Stimulated activated naive CD8-positive, alpha-beta T cell treated with anti-CD3 and anti-CD28 coated beads, Interleukin-15, Interleukin-2, amounts not matched to agents 100 ng/mL and 50 ng/mL, for 24 hours (primary cell): ENCODE results near the gene RHBDD2.
"Not testable (repeated sequence)": the region's sequence is repeated elsewhere in the genome, so short reads cannot be mapped to it uniquely, and the experiment has no call there.

Experiments used
- H3K27ac Mint-ChIP-seq: one replicate; pipeline ENCODE4 v1.8.0; 2021; ENCODE audit warnings: mild to moderate bottlenecking, mixed read lengths
- H3K27me3 Mint-ChIP-seq: one replicate; pipeline ENCODE4 v1.8.0; 2021; ENCODE audit warnings: mixed read lengths
- H3K36me3 Mint-ChIP-seq: one replicate; pipeline ENCODE4 v1.8.0; 2021; ENCODE audit warnings: low read depth, mixed read lengths
- H3K4me1 Mint-ChIP-seq: one replicate; pipeline ENCODE4 v1.8.0; 2021; ENCODE audit warnings: low read depth, mixed read lengths
- H3K4me3 Mint-ChIP-seq: one replicate; pipeline ENCODE4 v1.8.0; 2021; ENCODE audit warnings: mild to moderate bottlenecking, mixed read lengths
- H3K9me3 Mint-ChIP-seq: one replicate; pipeline ENCODE4 v1.8.0; 2021; ENCODE audit warnings: mixed read lengths

Gene RHBDD2

GRCh38 chr7:75854233-75854632 lies 24.6 kb upstream of the RHBDD2 start:
- H3K4me1 Mint-ChIP-seq: no peaks in the 10 kb centered on the region

DNA sequence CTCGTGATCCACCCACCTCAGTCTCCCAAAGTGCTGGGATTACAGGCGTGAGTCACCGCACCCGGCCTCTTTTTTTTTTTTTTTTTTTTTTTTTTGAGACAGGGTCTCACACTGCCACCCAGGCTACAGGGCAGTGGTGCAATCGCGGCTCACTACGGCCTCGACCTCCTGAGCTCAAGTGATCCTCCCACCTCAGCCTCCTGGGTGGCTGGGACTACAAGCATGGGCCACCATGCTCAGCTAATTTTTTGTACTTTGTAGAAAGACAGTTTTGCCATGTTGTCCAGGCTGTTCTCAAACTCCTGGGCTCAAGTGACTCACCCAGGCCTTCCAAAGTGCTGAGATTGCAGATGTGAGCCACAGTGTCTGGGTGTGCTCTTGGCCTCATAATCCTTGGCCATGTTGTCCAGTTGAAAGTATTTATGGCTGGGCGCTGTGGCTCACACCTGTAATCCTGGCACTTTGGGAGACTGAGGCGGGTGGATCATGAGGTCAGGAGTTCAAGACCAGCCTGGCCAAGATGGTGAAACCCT lies 24.0 kb upstream of the RHBDD2 start:
- not testable (repeated sequence) for H3K27ac Mint-ChIP-seq, H3K9me3 Mint-ChIP-seq, H3K36me3 Mint-ChIP-seq, H3K4me1 Mint-ChIP-seq, H3K4me3 Mint-ChIP-seq, H3K27me3 Mint-ChIP-seq

More at GRCh38 chr7:75854233-75854632, 24.6 kb upstream of the RHBDD2 start:
- H3K27ac Mint-ChIP-seq: no peak overlapping the region
- H3K4me3 Mint-ChIP-seq: no peak overlapping the region
- H3K9me3 Mint-ChIP-seq: no peaks in the 10 kb centered on the region
- peaks cover 8% of the 10 kb centered on the region for H3K27me3 Mint-ChIP-seq
- no peaks in the 10 kb centered on the region for H3K36me3 Mint-ChIP-seq

- no peak overlapping the region for H3K4me3 Mint-ChIP-seq
- H3K27me3 Mint-ChIP-seq: peaks cover 8% of the 10 kb centered on the region
- no peaks in the 10 kb centered on the region for H3K36me3 Mint-ChIP-seq
- no peak overlapping the region for H3K27ac Mint-ChIP-seq
- H3K4me1 Mint-ChIP-seq: no peaks in the 10 kb centered on the region
- no peaks in the 10 kb centered on the region for H3K9me3 Mint-ChIP-seq
These were observed 22.3 kb upstream of the RHBDD2 start for GRCh38 chr7:75856536-75856935.

DNA sequence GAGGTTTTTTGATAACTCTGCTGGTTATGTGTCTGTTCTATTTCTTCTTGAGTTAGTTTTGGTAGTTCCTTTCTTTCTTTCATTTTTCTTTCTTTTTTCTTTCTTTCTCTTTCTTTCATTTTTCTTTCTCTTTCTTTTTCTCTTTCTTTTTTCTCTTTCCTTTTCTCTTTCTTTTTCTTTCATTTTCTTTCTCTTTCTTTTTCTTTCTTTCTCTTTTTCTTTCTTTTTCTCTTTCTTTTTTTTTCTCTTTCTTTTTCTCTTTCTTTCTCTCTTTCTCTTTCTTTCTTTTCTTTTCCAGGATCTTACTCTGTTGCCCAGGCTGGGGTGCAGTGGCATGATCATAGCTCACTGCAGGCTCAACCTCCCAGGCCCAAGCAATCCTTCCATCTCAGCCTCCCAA lies 20.4 kb upstream of the RHBDD2 start:
- peak overlapping the region; percentile 31 for H3K27ac Mint-ChIP-seq

DNA sequence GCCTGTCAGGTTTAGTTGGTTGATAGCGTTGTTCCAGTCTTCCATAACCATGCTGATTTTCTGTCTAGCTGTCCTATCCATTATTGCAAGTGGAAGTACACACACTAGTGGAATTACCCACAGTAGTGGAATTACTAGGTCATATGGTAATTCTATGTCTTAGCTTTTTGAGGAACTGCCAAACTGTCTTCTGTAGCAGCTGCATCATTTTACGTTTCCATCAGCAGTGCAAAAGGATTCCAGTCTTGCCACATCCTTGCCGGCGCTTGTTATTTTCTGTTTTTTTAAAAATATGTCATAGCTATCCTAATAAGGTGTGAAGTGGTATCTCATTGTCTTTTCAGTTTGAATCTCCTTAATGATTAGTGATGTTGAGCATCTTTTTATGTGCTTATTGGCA lies 17.2 kb upstream of the RHBDD2 start:
- Mint-ChIP-seq H3K4me1 (no peaks in the 10 kb centered on the region), H3K9me3 (no peaks in the 10 kb centered on the region), H3K4me3 (no peak overlapping the region), H3K27me3 (peaks cover 28% of the 10 kb centered on the region), H3K36me3 (no peaks in the 10 kb centered on the region), H3K27ac (no peak overlapping the region)

More for the DNA sequence above, 20.4 kb upstream of the RHBDD2 start:
- no peak overlapping the region for H3K4me3 Mint-ChIP-seq
- H3K4me1 Mint-ChIP-seq: no peaks in the 10 kb centered on the region
- peaks cover 10% of the 10 kb centered on the region for H3K27me3 Mint-ChIP-seq
- no peaks in the 10 kb centered on the region for H3K36me3 Mint-ChIP-seq
- no peaks in the 10 kb centered on the region for H3K9me3 Mint-ChIP-seq

DNA sequence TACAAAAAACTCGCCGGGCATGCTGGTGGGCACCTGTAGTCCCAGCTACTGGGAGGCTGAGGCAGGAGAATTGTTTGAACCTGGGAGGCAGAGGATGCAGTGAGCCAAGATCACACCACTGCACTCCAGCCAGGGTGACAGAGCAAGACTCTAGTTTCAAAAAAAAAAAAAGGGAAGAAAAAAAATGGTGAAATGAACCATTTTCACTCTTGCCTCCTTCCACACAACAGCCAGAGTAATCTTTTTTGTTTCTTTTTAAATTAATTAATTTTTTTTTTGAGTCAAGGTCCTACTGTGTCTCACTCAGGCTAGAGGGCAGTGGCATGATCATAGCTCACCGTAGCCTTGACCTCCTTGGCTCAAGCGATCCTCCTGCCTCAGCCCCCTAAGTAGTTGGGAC lies 14.6 kb upstream of the RHBDD2 start:
- peaks cover 23% of the 10 kb centered on the region for H3K27me3 Mint-ChIP-seq
- H3K27ac Mint-ChIP-seq, H3K4me1 Mint-ChIP-seq, H3K36me3 Mint-ChIP-seq, H3K9me3 Mint-ChIP-seq, H3K4me3 Mint-ChIP-seq: not testable (repeated sequence)

DNA sequence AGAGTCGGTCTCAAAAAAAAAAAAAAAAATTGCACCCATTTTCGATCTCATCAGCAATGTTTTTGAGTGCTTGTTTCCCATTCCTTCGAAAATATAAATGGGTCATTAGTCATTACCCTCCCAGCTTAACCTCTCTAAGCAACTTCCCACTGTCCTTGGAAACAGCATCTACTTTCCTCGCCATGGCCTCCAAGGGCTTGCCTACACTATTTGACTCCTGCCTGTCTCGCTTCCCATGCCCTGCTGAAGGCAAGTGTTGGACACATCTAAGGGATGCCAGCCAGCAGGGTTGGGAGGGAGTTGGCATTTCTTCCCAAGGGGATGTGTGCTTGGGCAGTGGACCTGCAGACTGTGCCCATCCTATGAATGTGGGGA lies 12.7 kb upstream of the RHBDD2 start:
- Mint-ChIP-seq H3K36me3 (no peaks in the 10 kb centered on the region), H3K27me3 (peaks cover 23% of the 10 kb centered on the region), H3K4me3 (no peak overlapping the region), H3K9me3 (no peaks in the 10 kb centered on the region), H3K27ac (no peak overlapping the region), H3K4me1 (peaks cover 27% of the 10 kb centered on the region)

DNA sequence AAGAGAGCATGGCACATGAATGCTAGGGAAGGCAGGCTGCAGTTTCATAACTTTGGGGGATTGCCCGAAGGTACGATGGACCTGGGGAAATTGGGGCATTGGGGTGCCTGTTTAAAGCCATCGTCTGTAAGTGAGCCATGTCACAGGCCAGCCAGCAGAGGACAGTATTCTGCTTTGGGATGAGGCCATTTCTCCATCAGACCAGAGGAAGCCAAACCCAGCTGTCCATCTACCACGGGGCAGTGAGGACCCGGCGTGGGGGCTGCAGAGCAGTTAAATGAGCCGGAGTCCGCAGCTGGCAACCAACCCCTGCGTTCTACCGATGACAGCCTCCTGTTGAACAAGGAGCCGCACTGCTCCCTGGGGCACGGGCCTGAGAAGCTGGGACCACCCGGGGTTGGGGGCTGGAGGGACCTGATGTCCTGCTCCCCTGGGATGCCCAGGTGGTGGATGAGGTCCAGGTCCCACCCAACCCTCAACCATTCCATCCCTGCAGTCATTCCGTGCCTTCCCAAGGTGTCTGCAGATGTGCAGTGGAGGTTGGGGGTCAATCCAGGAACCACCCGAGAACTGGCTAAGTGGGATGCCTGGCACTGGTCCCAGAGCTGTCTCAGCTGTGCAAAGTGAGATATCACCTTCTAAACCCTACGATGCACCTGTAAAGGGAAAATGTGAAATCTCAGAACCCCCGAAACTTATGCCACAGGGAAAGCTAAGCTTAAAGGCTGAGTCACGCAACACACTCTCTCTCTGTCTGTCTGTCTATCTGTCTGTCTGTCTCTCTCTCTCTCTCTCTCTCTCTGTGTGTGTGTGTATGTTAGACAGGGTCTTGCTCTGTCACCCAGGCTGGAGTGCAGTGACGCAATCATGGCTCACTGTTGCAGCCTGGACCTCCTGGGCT lies 12.1 kb upstream of the RHBDD2 start:
- Mint-ChIP-seq H3K27me3 (peaks cover 23% of the 10 kb centered on the region), H3K27ac (no peak overlapping the region), H3K4me1 (peaks cover 27% of the 10 kb centered on the region), H3K9me3 (no peaks in the 10 kb centered on the region), H3K4me3 (no peak overlapping the region), H3K36me3 (no peaks in the 10 kb centered on the region)

- peaks cover 31% of the 10 kb centered on the region for H3K4me1 Mint-ChIP-seq
- peaks cover 23% of the 10 kb centered on the region for H3K27me3 Mint-ChIP-seq
- no peaks in the 10 kb centered on the region for H3K36me3 Mint-ChIP-seq
- no peak overlapping the region for H3K27ac Mint-ChIP-seq
- no peaks in the 10 kb centered on the region for H3K9me3 Mint-ChIP-seq
- no peak overlapping the region for H3K4me3 Mint-ChIP-seq
These were observed 11.5 kb upstream of the RHBDD2 start for GRCh38 chr7:75867390-75867717.

GRCh38 chr7:75868153-75868552 lies 10.7 kb upstream of the RHBDD2 start:
- Mint-ChIP-seq H3K36me3 (no peaks in the 10 kb centered on the region), H3K4me3 (no peak overlapping the region), H3K9me3 (no peaks in the 10 kb centered on the region), H3K27ac (no peak overlapping the region), H3K4me1 (peaks cover 31% of the 10 kb centered on the region), H3K27me3 (peaks cover 23% of the 10 kb centered on the region)

DNA sequence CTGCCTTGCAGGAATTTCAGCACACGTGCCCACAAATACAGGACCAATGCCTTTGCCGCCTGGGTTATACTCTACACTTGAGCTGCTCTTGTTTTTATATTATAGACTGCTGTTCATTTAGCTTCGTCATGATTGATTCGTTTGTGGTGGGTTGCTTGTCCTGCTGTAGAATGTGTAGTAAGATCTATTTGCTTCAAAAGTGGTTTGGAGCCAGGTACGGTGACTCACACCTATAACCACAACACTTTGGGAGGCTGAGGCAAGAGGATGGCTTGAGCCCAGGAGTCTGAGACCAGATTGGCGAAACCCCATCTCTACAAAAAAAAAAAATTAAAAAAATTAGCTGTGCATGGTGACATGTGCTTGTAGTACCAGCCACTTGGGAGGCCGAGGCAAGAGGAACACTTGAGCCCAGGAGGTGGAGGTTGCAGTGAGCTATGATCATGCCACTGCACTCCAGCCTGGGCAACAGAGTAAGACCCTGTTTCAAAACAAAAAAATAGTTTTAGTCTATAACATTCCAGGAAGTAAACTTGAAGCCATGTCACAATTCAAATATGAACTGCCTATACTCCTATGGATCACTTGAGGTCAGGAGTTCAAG lies 9.0 kb upstream of the RHBDD2 start:
- Mint-ChIP-seq H3K27me3 (peaks cover 15% of the 10 kb centered on the region), H3K4me1 (peaks cover 31% of the 10 kb centered on the region), H3K36me3 (no peaks in the 10 kb centered on the region), H3K9me3 (no peaks in the 10 kb centered on the region), H3K27ac (peak overlapping the region; percentile 56), H3K4me3 (peak overlapping the region; percentile 9)

DNA sequence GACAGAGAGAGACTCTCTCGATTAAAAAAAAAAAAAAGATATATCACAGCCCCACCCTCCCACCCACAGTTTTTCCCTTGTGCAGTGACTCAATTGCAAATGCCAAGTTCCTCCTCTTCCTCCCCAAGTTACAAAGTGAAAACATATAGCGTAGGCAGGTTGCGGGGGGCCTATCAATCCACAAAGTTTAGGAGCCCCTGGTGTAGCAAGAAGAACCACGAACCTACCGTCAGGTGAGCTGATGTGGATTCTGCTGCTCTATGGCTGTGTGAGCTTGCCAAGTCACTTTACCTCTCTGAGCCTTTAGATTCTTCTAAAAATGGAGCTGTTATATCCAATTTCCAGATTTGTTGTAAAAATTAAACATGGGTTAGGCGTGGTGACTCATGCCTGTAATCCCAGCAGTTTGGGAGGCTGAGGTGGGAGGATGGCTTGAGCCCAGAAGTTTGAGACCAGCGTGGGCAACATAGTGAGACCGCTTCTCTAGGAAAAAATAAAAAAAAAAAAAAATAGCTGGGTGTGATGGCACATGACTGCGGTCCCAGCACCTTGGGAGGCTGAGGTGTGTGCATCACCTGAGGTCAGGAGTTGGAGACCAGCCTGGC lies 8.2 kb upstream of the RHBDD2 start:
- peaks cover 31% of the 10 kb centered on the region for H3K4me1 Mint-ChIP-seq
- no peaks in the 10 kb centered on the region for H3K36me3 Mint-ChIP-seq
- H3K9me3 Mint-ChIP-seq: no peaks in the 10 kb centered on the region
- H3K27ac Mint-ChIP-seq: peak overlapping the region; percentile 78
- H3K4me3 Mint-ChIP-seq: peak overlapping the region; percentile 53
- peaks cover 7% of the 10 kb centered on the region for H3K27me3 Mint-ChIP-seq

DNA sequence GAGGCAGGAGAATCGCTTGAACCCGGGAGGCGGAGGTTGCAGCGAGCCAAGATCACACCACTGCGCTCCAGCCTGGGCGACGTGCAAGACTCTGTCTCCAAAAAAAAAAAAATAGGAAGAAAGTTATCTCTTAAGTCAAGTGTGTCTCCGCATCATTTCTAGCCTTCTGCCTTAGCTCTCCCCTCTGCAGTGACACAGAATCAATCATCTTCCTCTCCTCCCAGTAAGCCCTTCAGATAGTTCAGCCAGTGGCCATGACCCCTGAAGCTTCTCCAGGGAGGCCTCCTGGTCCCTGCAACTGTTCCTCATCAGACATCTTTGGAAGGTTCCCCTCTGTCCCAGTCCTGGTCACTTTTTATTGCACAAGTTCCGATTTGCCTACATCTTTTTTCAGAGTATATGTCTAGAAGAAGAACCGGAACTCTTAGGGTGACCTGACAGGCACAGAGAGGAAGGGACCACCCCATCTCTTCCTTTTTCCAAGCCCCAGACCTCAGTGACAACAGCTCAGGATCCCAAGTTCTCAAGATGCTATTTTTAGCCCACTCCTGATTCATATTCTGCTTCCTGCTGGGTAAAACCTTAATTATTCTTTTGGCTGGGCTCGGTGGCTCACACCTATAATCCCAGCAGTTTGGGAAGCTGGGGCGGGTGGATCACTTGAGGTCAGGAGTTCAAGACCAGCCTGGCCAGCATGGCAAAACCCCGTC lies 6.6 kb upstream of the RHBDD2 start:
- no peaks in the 10 kb centered on the region for H3K9me3 Mint-ChIP-seq
- H3K27me3 Mint-ChIP-seq: no peaks in the 10 kb centered on the region
- H3K4me1 Mint-ChIP-seq: peaks cover 28% of the 10 kb centered on the region
- no peaks in the 10 kb centered on the region for H3K36me3 Mint-ChIP-seq
- H3K4me3 Mint-ChIP-seq: no peak overlapping the region
- no peak overlapping the region for H3K27ac Mint-ChIP-seq

- peaks cover 32% of the 10 kb centered on the region for H3K4me1 Mint-ChIP-seq
- not testable (repeated sequence) for H3K27ac Mint-ChIP-seq
These were observed 4.7 kb upstream of the RHBDD2 start for GRCh38 chr7:75874180-75874579.

More at GRCh38 chr7:75874180-75874579, 4.7 kb upstream of the RHBDD2 start:
- not testable (repeated sequence) for H3K9me3 Mint-ChIP-seq, H3K27me3 Mint-ChIP-seq, H3K4me3 Mint-ChIP-seq, H3K36me3 Mint-ChIP-seq
